Gastrocnemius medialis (tissue), 4 donors: ENCODE measurements around the gene MYO1G.

ENCODE experiments used
- POLR2A ChIP-seq, 2 donors: fragments of 450-650 bp; IDR thresholded peaks; one replicate each; pipeline ENCODE4 v1.6.1; 2017; ENCODE audit warnings: antibody characterized with exemption in 2 of 2, mild to moderate bottlenecking in 2 of 2, moderate library complexity in 2 of 2
- TF ChIP-seq, protein P1 (sequence below), 5 experiments: fragments of 450-650 bp in 3 of 5; fragments of 200-600 bp in 2 of 5; sonication (generic) in 2 of 5; IDR thresholded peaks in 4 of 5; conservative IDR thresholded peaks in 1 of 5; 1 replicate in 4 of 5; 2 replicates in 1 of 5; pipeline ENCODE4 v1.5.1; 2016 to 2019; ENCODE audit warnings: antibody characterized with exemption in 5 of 5, mild to moderate bottlenecking in 3 of 5, moderate library complexity in 3 of 5

DNA sequence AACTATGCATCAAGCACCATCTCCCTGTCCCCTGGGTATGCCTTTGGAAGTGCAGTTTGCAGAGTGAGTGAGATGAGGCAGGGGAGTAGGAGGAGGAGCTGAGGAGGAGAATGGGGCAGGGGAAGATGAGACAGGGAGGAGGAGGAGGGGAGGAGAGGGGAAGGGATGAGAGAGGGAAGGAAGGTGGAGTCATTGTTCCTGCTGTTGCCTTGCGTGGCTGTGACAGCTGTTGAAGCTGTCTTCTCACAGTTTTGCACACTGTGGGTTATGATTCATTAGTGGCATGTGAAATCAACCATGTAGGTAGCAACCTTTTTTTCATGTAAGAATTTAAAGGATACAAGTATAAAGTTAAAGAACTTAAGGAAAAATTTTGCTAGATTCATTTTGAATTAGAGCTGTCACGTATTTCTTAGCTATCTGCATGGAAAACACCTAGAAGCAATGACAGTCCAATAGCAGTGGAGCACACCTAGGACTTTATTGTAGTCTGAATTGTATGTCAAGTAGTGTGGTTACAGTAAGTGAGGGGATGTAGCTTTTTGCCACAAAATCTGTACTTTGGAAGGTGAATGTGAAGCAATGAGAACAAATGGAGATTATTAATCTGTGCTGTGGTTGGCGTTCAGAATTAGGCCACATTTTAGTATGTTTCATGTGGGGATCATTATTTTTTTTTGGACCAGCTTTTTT lies 42.9 kb upstream of the MYO1G start:
- TF ChIP-seq, protein P1, sequence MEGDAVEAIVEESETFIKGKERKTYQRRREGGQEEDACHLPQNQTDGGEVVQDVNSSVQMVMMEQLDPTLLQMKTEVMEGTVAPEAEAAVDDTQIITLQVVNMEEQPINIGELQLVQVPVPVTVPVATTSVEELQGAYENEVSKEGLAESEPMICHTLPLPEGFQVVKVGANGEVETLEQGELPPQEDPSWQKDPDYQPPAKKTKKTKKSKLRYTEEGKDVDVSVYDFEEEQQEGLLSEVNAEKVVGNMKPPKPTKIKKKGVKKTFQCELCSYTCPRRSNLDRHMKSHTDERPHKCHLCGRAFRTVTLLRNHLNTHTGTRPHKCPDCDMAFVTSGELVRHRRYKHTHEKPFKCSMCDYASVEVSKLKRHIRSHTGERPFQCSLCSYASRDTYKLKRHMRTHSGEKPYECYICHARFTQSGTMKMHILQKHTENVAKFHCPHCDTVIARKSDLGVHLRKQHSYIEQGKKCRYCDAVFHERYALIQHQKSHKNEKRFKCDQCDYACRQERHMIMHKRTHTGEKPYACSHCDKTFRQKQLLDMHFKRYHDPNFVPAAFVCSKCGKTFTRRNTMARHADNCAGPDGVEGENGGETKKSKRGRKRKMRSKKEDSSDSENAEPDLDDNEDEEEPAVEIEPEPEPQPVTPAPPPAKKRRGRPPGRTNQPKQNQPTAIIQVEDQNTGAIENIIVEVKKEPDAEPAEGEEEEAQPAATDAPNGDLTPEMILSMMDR (IDR thresholded peaks at IDR 0.05 in 4 of 5, conservative IDR thresholded peaks at IDR 0.05 in 1 of 5), result no peak
- no peak for TF ChIP-seq POLR2A (IDR thresholded peaks at IDR 0.05)
